ENCODE data around the gene GGA1.
A peak's percentile ranks its signal among the peaks of the same experiment; 100 is the strongest.

The GGA1 gene

DNA sequence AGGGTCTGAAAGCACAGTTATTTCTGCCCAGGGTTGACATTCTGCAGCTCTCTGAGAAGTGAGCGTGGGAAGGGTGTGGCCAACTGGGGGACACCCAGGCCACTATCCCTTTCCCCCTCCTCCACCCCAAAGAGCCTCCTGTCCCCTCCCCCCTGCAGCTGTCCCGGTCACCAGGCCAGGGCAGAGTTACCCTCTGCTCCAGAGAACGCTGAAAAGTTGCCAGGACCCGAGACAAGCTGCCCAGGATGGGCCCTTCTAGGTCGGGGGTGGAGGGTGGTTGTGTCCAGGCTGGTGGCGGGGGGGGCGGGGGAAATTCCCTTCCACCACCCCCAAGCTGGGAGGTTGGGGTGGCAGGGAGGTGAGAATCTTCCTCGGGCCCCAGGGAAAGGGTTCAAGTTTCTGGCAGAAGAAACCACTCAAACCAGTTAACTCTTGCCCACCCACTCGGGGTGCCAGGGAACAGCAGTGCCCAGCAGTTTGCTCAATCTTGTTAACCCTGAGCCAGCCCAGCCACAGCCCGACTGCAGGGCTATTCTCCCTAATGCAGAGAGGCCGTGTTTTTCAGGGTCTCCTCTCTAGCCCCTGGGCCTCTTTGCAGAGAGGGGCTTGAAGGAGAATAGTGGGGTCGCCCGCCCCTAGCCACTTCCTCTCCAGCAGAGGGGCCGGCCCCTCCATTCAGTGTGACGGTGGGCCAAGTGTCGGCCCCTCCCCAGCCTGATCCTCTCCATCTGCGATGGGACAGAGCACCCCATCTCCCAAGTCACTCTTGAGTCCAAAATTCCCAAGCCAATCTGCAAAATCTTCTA is 67.5 kb downstream of the GGA1 start:
- no peak for DNase-seq (ENCODE audit: insufficient read length)
- peak; percentile 30 for FAIRE-seq
- TF ChIP-seq POLR2AphosphoS5 (IDR thresholded peaks at IDR 0.05; ENCODE audit: low read depth, low read length) (no peak), POLR2A (IDR thresholded peaks at IDR 0.05; ENCODE audit: low read depth, low read length) (no peak), TAF1 (IDR thresholded peaks at IDR 0.05; ENCODE audit: borderline replicate concordance, low read depth, low read length) (no peak)

DNA sequence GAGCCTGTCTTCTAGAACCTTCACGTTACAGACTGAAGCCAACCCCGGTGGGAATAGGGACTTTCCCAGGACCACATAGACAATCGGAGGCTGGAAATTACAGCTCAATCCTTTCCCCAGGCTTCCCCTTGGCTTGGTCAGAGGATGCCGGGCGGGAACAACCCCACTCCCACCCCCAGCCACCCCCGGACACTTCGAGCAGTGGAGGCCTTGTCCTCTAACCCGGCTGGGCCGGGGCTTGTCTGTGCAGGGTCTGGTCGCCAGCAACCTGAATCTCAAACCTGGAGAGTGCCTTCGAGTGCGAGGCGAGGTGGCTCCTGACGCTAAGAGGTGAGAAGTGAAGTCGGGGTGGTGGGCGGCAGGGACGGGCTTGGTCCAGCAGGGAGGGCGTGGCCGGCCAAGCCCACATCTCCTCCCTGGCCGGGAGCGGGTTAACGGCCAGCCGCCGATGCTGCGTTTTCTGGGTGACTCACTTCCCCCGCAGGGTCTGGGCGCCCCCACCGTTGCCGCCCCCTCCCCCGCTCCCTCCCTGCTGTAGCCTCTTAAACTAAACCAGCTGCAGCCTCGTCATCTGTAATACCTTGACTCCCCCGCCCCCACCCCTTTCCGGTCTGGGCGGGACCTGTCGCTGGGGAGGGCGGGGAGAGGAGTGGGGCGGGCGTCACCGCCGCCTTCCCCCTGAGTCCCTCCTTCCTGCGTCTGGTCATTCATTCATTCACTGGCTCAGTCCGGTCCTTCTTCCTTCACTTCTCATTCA is 68.3 kb downstream of the GGA1 start:
- FAIRE-seq = peak; percentile 93
- DNase-seq (ENCODE audit: insufficient read length) = peak; percentile 74
- TF ChIP-seq TAF1 (IDR thresholded peaks at IDR 0.05; ENCODE audit: borderline replicate concordance, low read depth, low read length) (no peak), POLR2A (IDR thresholded peaks at IDR 0.05; ENCODE audit: low read depth, low read length) (peak; percentile 60; the same call in 1 of the 2 replicates), POLR2AphosphoS5 (IDR thresholded peaks at IDR 0.05; ENCODE audit: low read depth, low read length) (no peak; the same call in 1 of the 2 replicates)

DNA sequence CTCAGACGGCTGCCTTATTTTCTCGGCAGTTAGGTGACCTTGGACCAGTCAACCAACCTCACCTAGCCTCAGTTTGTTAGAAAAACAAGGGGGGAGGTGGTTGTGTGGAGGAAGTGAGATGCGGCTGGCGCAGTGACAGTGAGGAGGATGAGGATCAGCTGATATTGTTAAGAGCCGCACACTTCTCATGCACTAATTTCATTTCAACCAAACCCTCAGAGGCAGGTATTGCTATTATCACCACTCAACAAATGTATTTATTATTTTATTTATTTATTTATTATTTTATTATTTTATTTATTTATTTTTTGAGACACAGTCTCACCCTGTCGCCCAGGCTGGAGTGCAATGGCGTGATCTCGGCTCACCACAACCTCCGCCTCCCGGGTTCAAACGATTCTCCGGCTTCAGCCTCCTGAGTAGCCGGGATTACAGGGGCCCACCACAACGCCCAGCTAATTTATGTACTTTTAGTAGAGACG is 68.9 kb downstream of the GGA1 start:
- no peak for FAIRE-seq
- DNase-seq (ENCODE audit: insufficient read length) = no peak
- TF ChIP-seq POLR2A (IDR thresholded peaks at IDR 0.05; ENCODE audit: low read depth, low read length) (no peak), TAF1 (IDR thresholded peaks at IDR 0.05; ENCODE audit: borderline replicate concordance, low read depth, low read length) (no peak), POLR2AphosphoS5 (IDR thresholded peaks at IDR 0.05; ENCODE audit: low read depth, low read length) (no peak)

DNA sequence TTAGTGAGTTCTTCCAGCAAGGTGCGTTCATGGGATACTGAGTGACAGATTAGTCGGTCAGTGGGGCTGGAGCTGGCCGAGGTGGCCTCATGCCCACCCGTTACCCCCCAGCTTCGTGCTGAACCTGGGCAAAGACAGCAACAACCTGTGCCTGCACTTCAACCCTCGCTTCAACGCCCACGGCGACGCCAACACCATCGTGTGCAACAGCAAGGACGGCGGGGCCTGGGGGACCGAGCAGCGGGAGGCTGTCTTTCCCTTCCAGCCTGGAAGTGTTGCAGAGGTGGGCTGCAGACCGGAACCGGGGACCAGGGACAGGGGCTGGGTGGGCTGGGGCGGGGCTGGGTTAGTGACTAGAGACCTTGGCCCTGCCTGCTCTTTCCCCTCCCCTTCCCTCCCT is 69.7 kb downstream of the GGA1 start:
- TF ChIP-seq POLR2A (IDR thresholded peaks at IDR 0.05; ENCODE audit: low read depth, low read length) = no peak
- no peak for TF ChIP-seq TAF1 (IDR thresholded peaks at IDR 0.05; ENCODE audit: borderline replicate concordance, low read depth, low read length)
- TF ChIP-seq POLR2AphosphoS5 (IDR thresholded peaks at IDR 0.05; ENCODE audit: low read depth, low read length) = no peak
- no peak for DNase-seq (ENCODE audit: insufficient read length)
- FAIRE-seq = peak; percentile 73

DNA sequence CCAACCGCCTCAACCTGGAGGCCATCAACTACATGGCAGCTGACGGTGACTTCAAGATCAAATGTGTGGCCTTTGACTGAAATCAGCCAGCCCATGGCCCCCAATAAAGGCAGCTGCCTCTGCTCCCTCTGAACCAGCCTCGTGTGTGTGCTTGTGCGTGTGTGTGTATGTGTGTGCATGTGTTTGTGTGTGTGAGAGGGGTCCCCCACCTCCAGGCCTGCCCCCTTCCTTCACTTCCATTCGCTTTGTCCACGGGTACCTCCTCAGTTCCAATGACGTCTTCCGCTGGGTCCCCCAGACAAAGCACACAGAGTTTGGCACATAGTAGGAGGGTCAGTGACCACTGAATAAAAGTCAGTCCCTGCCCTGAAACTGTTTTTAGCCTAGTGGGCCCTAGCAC is 71.0 kb downstream of the GGA1 start:
- no peak for FAIRE-seq
- no peak for DNase-seq (ENCODE audit: insufficient read length)
- TF ChIP-seq TAF1 (IDR thresholded peaks at IDR 0.05; ENCODE audit: borderline replicate concordance, low read depth, low read length) (no peak), POLR2A (IDR thresholded peaks at IDR 0.05; ENCODE audit: low read depth, low read length) (no peak), POLR2AphosphoS5 (IDR thresholded peaks at IDR 0.05; ENCODE audit: low read depth, low read length) (no peak)

DNA sequence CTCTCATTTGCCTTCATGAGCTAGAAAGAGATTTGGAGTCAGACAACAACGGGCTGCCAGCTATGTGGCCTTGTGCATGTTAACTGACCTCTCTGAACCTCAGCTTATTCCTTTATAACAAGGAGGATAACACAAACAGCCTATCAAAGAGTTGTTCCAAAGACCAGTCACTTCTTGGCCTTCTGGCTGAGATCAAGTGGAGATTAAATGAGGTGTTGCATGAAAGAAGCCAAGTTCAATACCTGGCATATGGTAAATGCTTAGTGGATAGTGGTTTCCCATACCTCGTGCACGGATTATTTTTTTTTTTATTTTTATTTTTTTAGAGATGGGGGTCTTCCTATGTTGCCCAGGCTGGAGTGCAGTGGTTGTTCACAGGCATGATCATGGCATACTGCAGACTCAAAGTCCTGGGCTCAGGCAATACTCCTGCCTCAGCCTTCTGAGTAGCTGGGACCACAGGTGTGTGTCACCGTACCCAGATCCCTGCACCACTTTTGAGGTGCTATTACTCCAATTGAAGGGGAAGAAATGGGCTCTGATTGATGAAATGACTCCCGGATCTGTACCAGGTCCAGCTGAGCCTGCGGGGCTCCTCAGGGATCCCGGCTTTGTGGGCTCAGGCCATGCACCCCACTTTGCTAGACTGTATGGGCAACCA is 71.7 kb downstream of the GGA1 start:
- DNase-seq (ENCODE audit: insufficient read length) = no peak
- no peak for FAIRE-seq
- no peak for TF ChIP-seq TAF1 (IDR thresholded peaks at IDR 0.05; ENCODE audit: borderline replicate concordance, low read depth, low read length)
- no peak for TF ChIP-seq POLR2AphosphoS5 (IDR thresholded peaks at IDR 0.05; ENCODE audit: low read depth, low read length)
- TF ChIP-seq POLR2A (IDR thresholded peaks at IDR 0.05; ENCODE audit: low read depth, low read length) = no peak

DNA sequence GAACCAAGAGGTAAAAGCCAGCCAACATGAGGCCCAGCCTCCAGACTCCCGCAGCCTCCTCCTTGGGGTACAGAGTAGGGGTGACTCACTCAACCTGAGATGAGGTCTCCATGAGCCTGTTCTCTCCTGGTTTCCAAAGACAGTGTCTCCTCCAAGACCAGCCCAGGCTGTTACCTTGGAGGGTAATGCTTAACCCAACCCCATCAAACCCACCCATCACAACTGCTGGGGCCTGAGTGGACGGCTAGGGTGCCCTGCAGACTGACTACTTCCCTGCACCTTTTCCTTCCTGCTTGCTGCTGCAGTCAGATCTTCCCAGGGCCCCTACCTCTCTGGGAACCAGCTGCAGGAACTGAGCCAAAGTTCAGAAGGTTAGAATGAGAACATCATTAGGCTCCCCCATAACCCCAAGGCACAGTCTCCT is 72.4 kb downstream of the GGA1 start:
- FAIRE-seq = no peak
- TF ChIP-seq TAF1 (IDR thresholded peaks at IDR 0.05; ENCODE audit: borderline replicate concordance, low read depth, low read length) (no peak), POLR2AphosphoS5 (IDR thresholded peaks at IDR 0.05; ENCODE audit: low read depth, low read length) (no peak), POLR2A (IDR thresholded peaks at IDR 0.05; ENCODE audit: low read depth, low read length) (no peak)
- no peak for DNase-seq (ENCODE audit: insufficient read length)

DNA sequence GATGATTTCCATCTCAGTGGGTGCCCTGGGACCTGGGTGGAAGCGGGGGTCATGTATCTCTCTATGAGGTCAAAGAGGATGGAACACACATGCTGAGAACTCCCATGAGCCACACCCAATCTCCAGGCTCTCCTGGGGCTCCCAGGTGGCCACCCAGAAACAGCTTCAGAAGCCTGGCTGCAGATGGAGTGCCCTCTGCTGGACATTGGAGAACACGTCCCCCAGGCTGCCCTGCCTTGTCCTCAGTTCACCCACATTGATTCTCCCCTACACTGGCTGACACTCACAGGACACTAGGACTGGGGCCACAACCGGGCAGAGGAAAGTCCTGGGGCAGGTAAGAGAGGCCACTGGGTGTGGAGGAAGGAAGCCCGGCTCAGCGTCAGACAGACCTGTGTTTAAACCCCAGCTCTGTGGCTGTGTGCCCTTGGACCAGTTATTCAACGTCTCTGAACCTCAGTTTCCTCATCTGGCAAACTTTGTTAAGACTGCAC is 73.0 kb downstream of the GGA1 start:
- TF ChIP-seq TAF1 (IDR thresholded peaks at IDR 0.05; ENCODE audit: borderline replicate concordance, low read depth, low read length) = no peak
- no peak for TF ChIP-seq POLR2A (IDR thresholded peaks at IDR 0.05; ENCODE audit: low read depth, low read length)
- TF ChIP-seq POLR2AphosphoS5 (IDR thresholded peaks at IDR 0.05; ENCODE audit: low read depth, low read length) = no peak

More for the DNA sequence above, 73.0 kb downstream of the GGA1 start:
- FAIRE-seq = peak; percentile 94
- peak; percentile 70 for DNase-seq (ENCODE audit: insufficient read length)
